Dermis blood vessel endothelial cell (primary cell): Measurements from ENCODE around the gene TPT1. TPM values are rescaled to one million over a fixed set of nuclear protein-coding genes. Genes with fewer than 3 reads are reported as not detected.
A peak's percentile ranks its signal among the peaks of the same experiment; 100 is the strongest.
"Not testable (repeated sequence)": the region's sequence is repeated elsewhere in the genome, so short reads cannot be mapped to it uniquely, and the experiment has no call there.

ENCODE experiments used
- DNase-seq: peaks from one replicate; pipeline ENCODE4 v3.0.0; 2010
- total RNA-seq: library from RNA; depleted of rRNA; stranded (reverse); fragments of >200 nt; gene quantifications from 2 replicates; pipeline ENCODE4 v1.2.3, GENCODE V29; 2014

TPT1 gene
- total RNA-seq, 1 donor from 2014 or later: 4,062 TPM

GRCh38 chr13:45301263-45301662 lies 39.7 kb downstream of the TPT1 start:
- DNase-seq: no peak

GRCh38 chr13:45300190-45300985 lies 40.6 kb downstream of the TPT1 start:
- DNase-seq: no peak

- peak; percentile 61 for DNase-seq
Observed at GRCh38 chr13:45299194-45299593, 41.8 kb downstream of the TPT1 start.

- DNase-seq: not testable (repeated sequence)
Observed at GRCh38 chr13:45298550-45298949, 42.4 kb downstream of the TPT1 start.

GRCh38 chr13:45298206-45298505 lies 42.8 kb downstream of the TPT1 start:
- no peak for DNase-seq

- DNase-seq: no peak
Observed at GRCh38 chr13:45297456-45298205, 43.4 kb downstream of the TPT1 start.

GRCh38 chr13:45296259-45296658 lies 44.7 kb downstream of the TPT1 start:
- DNase-seq: peak; percentile 47

- peak; percentile 28 for DNase-seq
Observed at GRCh38 chr13:45295536-45295935, 45.4 kb downstream of the TPT1 start.

- peak; percentile 30 for DNase-seq
Observed at GRCh38 chr13:45292176-45292575, 48.8 kb downstream of the TPT1 start.

GRCh38 chr13:45289936-45290563 lies 50.9 kb downstream of the TPT1 start:
- DNase-seq: no peak

Other genes with a start within 250 kb of the TPT1 start
- 24.0 and 26.0 TPM in 2 replicates for gene GTF2F2, start 220.7 kb downstream of the TPT1 start, total RNA-seq
- gene KCTD4, start 140.1 kb downstream of the TPT1 start, total RNA-seq: not detected in 2 replicates
- gene SLC25A30, start 77.2 kb upstream of the TPT1 start, total RNA-seq: 33.2 and 53.7 TPM in 2 replicates
- gene COG3, start 123.8 kb upstream of the TPT1 start, total RNA-seq: 33.4 and 34.5 TPM in 2 replicates